NCI-H82 treated with DMSO at 0.1 percent for 48 hours (cell line): ENCODE measurements around the gene SETD6.
"Not testable (repeated sequence)": the region's sequence is repeated elsewhere in the genome, so short reads cannot be mapped to it uniquely, and the experiment has no call there.

Source experiments
- DNase-seq: peaks from one replicate; lab custom pipeline; 2025; ENCODE audit not compliant: unreplicated experiment; lab: John Stamatoyannopoulos, UW

Gene SETD6

DNA sequence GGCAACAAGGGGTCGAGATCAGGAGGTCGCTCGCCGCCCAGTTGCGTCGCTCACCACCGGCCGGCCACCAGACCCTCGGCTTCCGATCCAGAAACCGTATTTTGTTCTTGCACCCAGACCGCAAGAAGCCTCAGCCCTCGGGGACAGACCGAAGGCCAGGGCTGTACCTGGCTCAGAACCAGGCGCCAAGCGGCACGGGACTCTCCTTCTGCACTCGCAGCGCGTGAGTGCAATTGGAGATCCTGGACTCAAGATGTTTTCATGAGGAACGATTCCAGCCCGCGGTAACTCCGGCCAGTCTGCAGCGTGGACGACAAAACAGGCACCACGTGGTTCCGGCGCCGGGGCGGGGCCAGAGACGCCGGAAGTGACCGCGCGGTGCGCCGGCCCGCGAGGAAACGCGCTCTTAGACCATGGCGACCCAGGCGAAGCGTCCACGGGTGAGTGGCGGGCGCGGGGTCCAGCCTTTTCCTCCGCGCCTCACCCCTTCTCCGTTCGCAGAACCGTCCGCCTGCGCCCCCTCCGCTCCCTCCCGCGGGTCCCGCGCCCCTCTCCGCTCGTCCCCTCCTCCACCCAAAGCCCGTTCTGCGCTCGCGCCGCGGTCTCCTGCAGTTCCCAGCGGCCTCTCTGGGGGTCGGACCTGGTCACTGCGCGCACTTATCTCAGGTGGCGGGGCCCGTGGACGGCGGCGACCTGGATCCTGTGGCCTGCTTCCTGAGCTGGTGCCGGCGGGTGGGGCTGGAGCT lies at the start of gene SETD6:
TSS of gene SETD6 (plus strand) at position 393 of the 746 bp plus-strand sequence. CDS start at position 414, 21 bp downstream.
- DNase-seq: peak; percentile 66

- DNase-seq: no peak
Observed at GRCh38 chr16:58465817-58466216, 49.5 kb upstream of the SETD6 start.

DNA sequence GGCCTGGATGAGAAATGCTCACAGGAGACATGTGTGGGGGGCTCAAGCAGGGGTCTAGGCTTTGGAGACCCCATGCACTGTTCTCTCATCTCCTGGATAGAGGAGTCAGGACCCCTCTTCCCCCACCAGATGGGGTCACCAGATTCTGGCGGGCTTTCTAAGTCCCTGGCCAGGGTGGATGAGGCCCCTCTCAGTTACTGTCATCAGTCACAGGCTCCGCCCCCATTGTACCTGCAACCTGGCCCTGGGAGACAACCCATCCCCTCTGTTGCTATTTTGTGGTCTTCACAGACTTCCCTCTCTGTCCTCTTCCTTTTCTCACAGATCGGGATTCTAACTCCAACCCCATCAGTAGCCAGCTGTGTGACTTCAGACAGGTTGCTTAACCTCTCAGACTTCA lies 48.9 kb upstream of the SETD6 start:
- no peak for DNase-seq

DNA sequence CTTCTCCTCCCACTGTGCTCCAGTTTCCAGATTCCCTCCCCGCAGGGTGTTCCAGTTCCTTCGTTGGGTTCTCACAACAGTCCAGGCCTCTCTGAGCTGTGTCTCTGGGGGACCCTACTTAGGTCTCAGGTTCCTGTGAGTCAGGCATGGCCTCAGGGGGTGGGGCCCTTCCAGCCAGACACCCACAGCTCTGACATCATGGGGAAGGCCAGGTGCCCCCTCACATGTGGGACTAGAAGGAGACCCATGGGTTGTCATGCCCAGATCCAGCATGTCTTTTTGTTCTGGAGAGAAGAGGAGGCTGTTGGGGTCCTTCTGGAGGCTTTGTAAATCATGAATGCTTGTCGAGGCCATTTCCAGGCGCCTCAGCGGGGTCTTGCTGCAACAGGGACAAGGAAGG lies 47.4 kb upstream of the SETD6 start:
- DNase-seq: no peak

- no peak for DNase-seq
Observed at GRCh38 chr16:58471209-58471975, 43.9 kb upstream of the SETD6 start.

- no peak for DNase-seq
Observed at GRCh38 chr16:58472266-58472665, 43.1 kb upstream of the SETD6 start.

DNA sequence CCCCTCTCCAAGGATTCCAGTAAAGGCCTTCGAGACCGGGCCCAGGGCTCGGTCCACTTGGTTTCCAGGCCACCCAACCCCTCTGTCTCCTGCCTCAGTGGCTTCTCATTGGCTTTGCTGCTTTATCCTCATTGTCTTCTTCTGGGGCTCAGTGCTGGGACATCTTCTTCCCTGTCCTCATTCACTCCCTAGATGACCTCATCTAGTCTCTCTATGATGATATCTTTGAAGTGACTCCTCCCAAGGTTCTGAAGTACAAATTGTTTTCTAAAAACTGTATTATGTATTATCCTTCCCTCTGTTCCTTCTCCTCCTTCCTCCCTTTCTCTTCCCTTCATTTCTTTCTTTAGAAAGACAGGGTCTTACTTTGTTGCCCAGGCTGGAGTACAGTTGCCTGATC lies 42.5 kb upstream of the SETD6 start:
- no peak for DNase-seq

- no peak for DNase-seq
Observed at GRCh38 chr16:58474296-58474695, 41.0 kb upstream of the SETD6 start.

- DNase-seq: no peak
Observed at GRCh38 chr16:58475091-58475619, 40.2 kb upstream of the SETD6 start.

DNA sequence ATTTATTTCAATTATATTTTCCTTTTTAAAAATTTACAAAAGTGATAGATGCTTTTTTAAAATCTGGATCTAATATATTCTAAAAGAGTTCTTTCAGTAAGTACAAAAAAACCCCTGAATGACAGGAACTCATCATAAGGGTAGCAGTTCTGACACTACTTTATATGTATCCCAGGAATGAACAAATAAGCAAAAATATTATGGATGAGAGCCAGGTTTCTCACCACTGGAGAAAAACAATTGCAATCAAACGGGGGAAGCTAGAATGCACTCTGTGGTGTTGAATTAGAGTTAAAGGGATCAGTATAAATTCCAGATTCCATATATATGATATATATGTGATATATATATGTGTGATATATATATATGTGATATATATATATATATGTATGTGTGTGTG lies 38.5 kb upstream of the SETD6 start:
- DNase-seq: no peak

- DNase-seq: no peak
Observed at GRCh38 chr16:58478427-58478826, 36.9 kb upstream of the SETD6 start.

DNA sequence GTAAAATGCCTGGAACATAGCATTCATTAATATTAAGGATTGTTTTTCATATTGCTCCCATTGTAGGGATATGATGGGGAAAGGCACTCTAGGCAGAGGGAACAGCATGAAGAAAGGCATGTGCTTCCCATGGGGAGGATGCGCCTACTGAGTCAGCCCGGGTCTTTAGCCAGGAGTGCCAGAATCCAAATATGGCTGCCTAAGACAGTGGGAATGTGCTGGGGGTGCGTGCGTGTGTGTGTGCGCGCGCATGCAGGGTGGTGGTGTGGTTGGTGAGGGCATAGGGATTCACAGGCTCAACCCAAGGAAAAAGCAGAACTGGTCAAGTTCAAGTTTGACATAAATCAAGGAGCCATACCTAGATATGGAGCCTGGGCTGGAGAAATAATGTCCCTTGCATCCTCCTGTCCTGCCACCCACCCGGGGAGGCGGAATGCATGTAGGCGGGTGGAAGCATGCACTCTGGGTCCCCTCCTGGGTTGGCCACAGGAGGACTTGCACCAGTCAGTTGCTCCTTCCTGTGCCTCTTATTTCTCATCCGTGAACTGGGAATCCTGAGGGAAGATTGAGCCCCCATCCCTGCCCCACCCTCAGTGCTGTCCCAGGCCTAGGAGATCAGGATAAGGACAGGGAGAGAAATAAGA lies 34.0 kb upstream of the SETD6 start:
- no peak for DNase-seq

DNA sequence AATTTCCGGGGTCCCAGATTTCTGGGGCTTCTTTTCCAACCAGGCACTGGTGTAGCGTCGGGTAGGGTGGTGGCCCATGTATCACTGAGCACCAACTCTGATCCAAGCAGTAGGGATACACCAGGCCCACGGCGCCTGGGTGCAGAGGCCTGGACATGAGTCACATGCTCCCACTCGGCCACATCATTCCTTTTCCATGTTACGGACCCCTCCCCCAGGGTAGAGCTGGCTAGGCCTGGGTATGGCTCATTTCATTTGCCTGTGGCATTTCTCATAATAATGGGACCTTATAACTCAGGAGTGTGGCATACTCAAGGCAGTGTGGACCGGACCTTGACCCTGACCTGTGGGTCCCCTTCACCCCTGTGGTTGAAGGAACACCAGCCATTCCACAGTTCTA lies 33.4 kb upstream of the SETD6 start:
- no peak for DNase-seq

- no peak for DNase-seq
Observed at GRCh38 chr16:58485184-58485887, 30.0 kb upstream of the SETD6 start.

- DNase-seq: peak; percentile 65
Observed at GRCh38 chr16:58487566-58488351, 27.6 kb upstream of the SETD6 start.

DNA sequence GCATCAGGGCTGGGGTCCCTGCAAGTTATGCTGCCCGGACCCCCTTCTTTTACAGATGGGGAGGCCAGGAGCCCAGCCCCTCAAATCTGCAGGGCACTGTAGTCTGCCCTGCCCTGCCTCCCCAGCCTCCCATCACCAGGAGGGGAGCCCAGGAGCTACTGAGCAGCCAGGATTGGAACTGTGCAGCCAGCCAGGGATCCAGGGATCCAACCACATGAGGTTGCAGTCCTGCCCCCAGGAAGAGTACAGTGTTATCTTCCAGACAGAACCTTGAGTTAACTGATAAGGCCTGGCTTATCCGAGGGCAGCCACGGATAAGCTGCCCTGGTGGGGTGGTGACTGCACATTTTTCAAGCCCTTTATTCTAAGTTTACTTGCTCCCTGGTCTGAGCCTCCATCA lies 26.8 kb upstream of the SETD6 start:
- DNase-seq: no peak

DNA sequence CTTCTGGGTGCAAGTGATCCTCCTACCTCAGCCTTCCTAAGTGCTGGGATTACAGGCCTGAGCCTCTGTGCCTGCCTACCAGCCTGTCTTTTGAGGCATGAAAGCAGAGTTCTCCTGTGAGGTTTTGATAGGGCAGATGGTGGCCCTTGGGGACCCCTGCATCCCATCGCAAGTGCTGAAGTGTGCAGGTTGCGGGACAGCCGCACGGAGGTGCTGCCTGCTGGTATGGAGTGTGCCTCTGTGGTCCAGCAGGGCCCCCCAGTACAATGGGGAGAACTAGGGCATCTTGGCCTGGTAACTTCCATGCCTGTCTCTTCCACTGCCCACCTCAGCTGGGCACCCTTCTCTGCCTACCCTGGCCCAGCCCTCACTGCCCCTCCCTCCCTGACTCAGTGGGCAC lies 25.3 kb upstream of the SETD6 start:
- DNase-seq: no peak

DNA sequence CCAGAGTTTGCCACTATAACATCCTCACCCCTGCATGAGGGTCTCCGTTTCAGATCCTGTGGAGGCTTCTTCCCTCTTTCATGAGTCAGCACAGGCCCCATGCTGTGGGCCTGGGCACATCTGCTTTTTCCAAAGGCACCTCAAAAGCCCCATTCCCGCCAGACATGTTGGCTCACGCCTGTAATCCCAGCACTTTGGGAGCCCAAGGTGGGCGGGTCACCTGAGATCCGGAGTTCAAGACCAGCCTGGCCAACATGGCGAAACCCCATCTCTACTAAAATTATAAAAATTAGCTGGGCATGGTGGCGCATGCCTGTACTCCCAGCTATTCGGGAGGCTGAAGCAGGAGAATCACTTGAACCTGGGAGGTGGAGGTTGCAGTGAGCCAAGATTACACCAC lies 24.8 kb upstream of the SETD6 start:
- DNase-seq: not testable (repeated sequence)

GRCh38 chr16:58492066-58492465 lies 23.3 kb upstream of the SETD6 start:
- no peak for DNase-seq

DNA sequence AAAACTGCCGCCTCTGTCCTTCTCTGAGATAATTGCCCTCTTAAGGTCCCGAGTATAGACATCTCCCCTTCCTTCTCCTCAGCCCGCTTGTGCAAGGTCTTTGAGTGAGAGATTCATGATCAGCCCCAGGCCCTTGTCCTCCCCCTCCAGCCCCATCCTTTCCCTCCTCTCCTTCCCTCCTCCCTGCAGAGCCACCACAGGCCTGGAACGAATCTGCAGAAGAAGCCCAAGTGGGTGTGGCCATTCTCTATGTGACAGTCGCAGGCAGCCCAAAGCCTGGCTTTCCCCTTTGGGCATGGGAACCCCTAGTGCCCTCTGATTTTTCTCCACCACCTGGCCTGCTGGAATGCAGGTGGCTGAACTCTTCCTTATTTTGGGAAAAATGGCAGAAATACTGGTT lies 22.6 kb upstream of the SETD6 start:
- DNase-seq: no peak
